ENCODE measurements around the gene DYNC1I1.

The DYNC1I1 gene

GRCh38 chr7:95863623-95864022, 91.3 kb downstream of the DYNC1I1 start:
- no peak for DNase-seq

- DNase-seq, result no peak
These were observed 93.5 kb downstream of the DYNC1I1 start for GRCh38 chr7:95865716-95866371.

GRCh38 chr7:95867309-95867708, 95.0 kb downstream of the DYNC1I1 start:
- DNase-seq, result no peak

- DNase-seq, result peak in 1 of 2 donors; percentile 8
These were observed 98.9 kb downstream of the DYNC1I1 start for GRCh38 chr7:95871075-95871848.

GRCh38 chr7:95871896-95872295, 99.5 kb downstream of the DYNC1I1 start:
- no peak for DNase-seq

GRCh38 chr7:95874129-95874528, 101.8 kb downstream of the DYNC1I1 start:
- DNase-seq, result no peak

GRCh38 chr7:95874541-95875265, 102.3 kb downstream of the DYNC1I1 start:
- DNase-seq, result no peak

GRCh38 chr7:95875519-95875918, 103.2 kb downstream of the DYNC1I1 start:
- DNase-seq, result no peak

- no peak for DNase-seq
These were observed 106.3 kb downstream of the DYNC1I1 start for GRCh38 chr7:95878677-95879076.

- DNase-seq, result no peak
These were observed 109.2 kb downstream of the DYNC1I1 start for GRCh38 chr7:95881597-95881996.

- DNase-seq, result no peak
These were observed 110.9 kb downstream of the DYNC1I1 start for GRCh38 chr7:95883217-95883616.

GRCh38 chr7:95886501-95887090, 114.2 kb downstream of the DYNC1I1 start:
- DNase-seq, result no peak

GRCh38 chr7:95893484-95893883, 121.1 kb downstream of the DYNC1I1 start:
- DNase-seq, result no peak

GRCh38 chr7:95897557-95898251, 125.3 kb downstream of the DYNC1I1 start:
- DNase-seq, result no peak

- no peak for DNase-seq
These were observed 127.7 kb downstream of the DYNC1I1 start for GRCh38 chr7:95899919-95900513.

- no peak for DNase-seq
These were observed 128.7 kb downstream of the DYNC1I1 start for GRCh38 chr7:95901006-95901405.

- DNase-seq, result no peak
These were observed 131.7 kb downstream of the DYNC1I1 start for GRCh38 chr7:95904099-95904498.

GRCh38 chr7:95905167-95905566, 132.8 kb downstream of the DYNC1I1 start:
- DNase-seq, result no peak

GRCh38 chr7:95906851-95907250, 134.5 kb downstream of the DYNC1I1 start:
- DNase-seq, result no peak

- no peak for DNase-seq
These were observed 135.0 kb downstream of the DYNC1I1 start for GRCh38 chr7:95907337-95907736.

GRCh38 chr7:95908499-95908898, 136.1 kb downstream of the DYNC1I1 start:
- DNase-seq, result no peak

GRCh38 chr7:95910341-95910740, 138.0 kb downstream of the DYNC1I1 start:
- DNase-seq, result no peak

All from CD4-positive, alpha-beta T cell treated with Interferon alpha-2 for 1 hour (primary cell).